NOMO-1 (cell line): ENCODE data around the gene FAM78A.

ENCODE experiments used
- DNase-seq, 2 experiments: peaks; one replicate each; lab custom pipeline; 2025; ENCODE audit not compliant: unreplicated experiment in 2 of 2; lab: John Stamatoyannopoulos, UW

FAM78A gene

DNA sequence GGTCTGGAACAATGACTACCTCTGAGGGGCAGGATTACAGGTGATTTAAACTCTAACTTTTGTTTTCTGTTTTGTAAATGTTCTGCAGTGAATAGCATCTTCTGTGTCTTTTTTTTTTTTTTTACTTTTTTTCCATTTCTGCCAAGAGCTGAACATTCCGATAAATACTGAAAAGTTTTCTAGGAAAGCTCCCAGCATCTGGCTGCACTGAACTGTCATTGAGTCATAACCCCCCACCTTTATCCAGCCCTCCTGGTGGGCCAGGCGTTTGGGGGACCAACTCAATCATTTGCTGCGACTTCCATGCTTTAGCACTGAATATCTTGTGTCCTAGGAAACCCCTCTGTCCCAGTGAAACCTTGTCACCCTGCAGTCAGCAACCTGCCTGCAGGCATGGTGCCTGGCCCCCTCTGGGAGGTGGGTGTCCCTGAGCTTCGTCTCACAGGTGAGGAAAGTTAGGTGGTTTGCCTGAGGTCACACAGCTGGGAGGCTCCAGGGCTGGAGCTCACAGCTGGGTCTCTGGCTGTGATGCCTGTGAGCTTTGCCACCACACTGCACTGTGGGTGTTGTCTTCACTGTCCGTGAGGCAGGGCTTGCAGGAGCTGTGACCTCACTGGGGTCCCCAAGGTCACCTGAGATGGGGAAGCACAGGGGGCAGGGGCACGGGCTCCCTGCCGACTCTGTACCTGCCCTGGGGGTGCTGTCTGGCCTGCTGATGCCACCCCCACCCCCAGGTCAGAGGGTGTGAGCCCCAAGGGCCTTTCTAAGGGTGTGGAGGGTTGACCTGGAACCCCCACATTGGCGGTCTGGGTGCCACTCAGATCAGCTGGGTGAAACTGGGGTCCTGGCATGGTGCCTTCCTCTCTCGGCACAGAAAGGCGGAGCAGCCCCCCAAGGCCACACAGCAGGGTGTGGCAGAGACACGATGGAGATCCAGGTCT is 27.3 kb upstream of the FAM78A start:
- no peak for DNase-seq

DNA sequence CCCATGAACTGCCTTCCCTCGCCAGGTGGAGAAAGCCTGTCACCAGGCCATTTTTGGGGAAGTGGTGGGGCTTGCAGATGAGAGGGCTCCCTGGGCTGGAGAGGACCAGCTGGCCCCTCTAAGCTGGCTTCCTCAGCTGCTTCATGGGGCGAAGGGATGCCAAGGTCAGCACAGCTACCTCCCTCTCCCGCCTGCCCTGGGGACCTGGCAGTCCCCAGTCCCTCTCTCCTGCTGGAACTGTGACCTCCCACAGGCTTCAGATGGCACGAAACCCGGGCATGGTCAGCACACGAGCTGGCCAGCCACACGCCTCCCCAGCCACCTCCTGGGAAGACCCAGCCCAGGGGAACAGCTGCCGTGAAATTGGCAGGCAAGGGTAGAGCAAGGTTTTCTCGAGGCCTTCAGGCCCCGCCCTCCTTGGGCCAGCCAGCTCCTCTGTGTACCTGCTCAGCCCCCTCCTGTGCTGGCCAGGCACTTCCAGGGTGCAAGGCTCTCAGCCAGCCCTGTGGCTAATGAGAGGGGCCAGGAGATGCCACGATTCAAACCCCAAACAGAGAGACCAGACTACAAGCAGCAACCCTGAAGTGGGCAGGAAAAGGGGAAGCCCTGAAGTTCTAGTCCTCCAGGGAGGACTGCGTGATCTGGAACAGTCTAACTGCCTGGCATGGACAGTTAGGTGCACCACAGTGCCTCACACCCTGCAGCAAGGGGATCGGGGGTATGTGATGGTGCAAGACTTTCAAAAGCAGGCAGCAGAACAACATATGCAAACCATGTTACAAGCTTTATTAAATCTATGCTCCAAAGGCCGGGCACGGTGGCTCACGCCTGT is 26.1 kb upstream of the FAM78A start:
- no peak for DNase-seq

DNA sequence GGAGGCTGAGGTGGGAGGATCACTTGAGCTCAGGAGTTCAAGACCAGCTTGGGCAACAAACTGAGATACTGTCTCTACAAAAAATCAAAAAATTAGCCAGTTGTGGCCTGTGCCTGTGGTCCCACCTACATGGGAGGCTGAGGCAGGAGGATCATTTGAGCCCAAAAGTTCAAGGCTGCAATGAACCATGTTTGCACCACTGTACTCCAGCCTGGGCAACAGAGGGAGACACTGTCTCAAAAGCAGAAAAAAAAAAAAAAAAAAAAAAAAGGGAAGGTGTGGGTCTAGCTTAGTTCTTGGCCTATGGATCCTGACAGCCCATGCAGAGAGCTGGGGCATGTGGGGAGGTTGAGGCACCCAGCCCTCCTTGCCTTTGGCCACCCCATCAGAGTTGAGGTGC is 24.1 kb upstream of the FAM78A start:
- no peak for DNase-seq

DNA sequence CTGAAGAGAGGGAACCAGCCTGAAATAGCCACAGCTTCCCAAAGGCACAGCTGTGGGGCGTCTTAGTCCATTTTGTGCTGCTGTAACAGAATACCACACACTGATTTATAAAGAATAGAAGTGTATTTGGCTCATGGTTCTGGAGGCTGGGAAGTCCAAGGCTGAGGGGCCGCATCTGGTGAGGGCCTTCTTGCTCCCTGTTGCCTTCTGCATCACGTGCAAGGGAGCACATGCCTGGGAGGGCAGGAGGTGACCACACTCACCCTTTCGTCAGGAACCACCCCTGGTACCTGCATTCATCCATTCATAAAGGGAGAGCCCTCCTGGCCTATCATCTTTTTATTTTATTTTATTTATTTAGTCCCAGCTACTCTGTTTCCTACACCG is 23.6 kb upstream of the FAM78A start:
- no peak for DNase-seq

DNA sequence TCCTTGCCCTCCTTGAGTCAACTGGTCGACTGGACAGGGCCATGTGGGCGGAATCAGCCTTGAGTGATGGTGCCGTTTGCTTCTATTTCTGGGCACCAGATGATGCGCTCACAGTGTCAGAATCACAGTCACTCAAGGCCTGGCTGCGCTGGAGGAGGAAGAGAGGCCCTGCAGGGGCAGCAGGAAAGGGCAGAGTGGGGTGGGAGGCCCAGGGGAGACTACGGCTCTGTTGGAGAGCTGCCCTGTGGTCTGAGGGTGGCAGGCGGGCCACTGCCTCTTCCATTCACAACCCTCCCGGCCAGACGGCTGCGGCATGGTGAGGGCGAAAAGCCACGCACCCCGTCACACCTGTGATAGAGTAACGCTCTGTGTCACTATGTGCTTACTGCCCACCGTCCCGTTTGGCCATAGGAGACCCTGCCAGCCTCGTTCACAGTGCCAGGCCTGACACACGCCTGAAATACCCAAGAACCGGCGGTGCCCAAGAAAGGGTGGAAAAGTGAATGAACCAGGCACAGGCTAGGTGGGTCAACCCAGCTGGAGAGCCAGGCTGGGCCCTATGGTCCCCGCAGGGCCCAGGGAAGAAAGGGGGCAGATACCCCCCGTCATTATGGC is 23.1 kb upstream of the FAM78A start:
- no peak for DNase-seq

DNA sequence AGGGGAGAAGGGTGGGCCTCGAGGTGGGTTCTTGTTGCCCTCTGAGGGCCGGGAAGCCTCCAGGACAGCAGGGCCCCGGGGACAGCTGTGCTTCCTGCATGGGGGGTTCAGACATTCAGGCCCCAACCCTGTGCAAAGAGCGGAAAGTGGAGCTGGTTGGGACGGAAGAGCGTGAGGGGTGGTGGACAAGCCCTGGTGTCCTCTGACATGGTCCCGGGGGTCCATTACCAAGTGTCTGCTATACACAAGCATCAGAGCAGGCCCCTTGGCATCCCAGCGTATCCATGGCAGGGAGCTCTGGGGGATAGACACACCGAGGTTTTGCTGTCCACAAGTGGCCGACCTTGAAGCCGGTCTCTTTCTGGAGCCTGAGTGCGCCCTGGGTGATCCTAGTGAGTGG is 22.5 kb upstream of the FAM78A start:
- no peak for DNase-seq

DNA sequence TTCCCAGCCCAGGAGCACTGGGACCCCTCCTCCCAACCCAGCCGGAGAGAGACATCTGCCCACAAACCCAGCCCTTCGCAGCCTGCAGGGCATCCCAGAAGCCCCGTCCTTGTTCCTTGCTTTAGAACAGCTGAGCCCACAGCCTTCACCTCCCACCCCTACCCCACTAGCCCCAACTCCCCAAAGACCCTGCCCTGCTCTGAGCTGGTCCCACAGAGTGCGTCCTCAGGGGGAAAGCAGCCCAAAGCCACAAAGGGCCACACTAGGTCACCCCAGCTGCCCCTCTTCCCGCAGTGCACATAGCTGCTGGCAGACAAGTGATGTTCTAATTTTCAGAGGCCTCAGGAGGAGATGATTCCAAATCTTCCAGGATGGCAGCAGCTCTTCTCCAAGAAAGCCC is 22.0 kb upstream of the FAM78A start:
- DNase-seq: no peak

DNA sequence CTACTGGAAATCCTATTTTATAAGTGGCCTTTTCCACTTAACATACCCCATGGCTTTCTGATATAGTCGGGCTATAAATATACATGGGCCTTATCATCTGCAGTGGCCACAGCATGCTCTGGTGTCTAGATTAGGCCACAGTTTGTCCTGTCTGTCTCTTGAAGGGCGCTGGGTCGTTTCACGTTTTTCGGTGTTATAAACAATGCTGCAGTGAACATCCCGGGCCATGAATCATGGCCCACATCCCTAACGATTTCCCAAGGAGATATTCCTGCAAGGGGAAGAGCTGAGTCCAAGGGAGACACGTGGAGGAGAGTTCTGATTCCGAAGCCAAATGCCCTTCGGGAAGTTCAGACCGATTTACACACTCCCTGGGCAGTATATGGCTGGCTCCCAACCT is 21.6 kb upstream of the FAM78A start:
- no peak for DNase-seq

DNA sequence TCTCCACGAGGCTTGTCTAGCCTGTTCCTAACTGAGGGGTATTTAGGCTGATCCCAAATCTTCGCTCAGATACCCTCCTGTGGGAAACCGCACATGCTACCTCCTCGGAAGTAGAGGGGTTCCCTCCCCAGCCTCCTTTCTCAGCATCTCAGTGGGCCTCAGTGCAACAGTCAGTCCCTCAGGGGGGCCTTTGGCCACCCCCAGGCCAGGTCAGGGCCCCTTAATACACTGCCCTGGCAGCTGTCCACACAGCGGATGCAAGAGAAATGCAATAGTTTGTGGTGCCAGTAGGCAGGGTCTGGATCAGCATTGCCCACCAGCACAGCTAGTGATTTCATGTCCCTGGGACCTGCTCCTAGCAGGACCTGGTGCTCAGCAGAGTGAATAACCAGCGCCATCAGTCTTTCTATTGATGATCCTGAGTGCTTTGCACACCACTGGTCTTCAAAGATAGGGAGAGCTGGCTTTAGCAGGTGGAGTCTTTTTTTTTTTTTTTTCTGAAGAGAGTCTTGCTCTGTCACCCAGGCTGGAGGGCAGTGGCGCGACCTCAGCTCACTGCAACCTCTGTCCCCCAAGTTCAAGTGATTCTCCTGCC is 20.7 kb upstream of the FAM78A start:
- no peak for DNase-seq

DNA sequence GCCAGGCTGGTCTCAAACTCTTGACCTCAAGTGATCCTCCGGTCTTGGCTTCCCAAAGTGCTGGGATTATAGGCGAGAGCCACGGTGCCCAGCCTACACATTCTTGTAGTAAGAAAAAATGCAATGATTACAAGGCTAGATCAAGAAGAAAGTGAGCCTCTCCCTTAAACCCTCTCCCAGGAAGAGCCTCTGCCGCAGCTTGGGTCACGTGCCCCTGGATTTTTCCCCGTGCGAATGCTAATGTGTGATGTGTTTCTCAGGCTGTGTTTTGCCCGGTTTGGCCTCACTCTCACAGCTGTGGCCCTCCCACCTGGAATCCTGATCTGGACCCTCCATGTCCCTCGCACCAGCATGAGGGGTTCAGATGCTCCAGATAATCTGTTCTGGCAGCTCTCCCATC is 20.1 kb upstream of the FAM78A start:
- DNase-seq: no peak

DNA sequence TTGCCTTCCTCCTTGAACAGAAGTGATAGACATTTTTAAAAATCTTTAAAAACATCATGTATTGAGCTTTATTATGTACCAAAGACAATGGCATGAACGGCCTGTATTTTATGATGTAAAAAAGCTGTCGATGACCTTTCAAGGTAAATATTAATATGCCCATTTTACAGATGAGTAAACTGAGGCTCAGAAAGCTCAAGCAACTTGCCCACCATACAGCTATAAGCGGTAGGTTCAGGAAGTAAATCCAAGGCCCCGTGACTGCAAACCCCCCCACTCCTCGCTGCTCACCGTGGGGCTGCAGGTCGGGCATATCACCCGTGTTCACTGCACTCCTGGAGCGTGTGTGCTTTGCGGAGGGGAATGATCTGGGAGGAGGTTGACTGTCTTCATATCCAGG is 16.6 kb upstream of the FAM78A start:
- DNase-seq: no peak

DNA sequence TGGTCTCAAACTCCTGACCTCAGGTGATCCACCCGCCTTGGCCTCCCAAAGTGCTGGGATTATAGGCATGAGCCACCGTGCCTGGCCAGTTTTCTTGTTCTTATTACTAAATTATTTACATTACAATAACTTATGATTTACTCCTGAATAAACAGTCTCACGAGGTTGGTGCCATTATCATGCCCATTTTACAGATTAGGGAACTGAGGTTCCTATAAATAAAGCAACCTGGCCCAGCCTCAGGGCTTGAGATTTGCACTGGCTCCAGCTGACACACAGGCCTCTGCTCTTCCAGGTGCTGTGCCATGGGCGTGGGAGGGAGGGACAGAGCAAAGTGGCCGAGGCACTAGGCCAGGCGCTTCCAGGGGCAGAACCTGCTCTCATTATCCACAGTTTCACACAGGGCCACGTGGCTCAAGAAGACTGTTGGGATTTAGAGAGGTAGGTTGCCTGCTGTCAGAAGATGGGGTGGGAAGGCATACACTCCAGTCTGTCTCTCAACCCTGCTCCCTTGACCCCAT is 15.5 kb upstream of the FAM78A start:
- DNase-seq: no peak

DNA sequence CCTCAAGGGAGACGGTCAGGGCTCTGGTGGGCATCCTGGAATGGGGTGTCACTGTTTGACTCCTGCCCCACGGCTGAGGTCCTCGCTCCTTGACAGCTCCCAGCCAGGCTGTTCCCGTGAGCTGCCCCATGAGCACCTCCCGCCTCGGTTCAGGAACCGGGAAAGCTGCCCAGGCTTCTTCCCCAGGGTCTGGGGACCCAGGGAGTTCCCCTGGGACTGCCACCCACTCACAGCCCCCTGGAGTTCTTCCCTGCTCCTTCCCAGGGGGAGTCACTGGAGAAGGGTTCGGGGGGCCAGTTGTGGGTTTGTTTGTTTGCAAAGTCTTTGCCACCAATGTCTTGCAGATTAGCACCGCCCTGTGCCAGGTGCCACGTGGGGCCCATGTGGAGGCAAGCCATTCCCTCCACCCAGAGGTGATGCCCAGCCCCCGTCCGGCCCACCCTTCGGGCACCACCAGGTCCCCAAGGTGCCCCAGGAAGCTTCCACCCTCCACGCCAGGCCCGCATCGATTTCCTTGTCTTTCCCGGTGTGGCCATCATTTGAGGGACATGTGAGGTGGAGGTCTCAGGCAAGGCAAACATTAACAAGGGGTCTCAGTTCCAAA is 14.6 kb upstream of the FAM78A start:
- DNase-seq: no peak

DNA sequence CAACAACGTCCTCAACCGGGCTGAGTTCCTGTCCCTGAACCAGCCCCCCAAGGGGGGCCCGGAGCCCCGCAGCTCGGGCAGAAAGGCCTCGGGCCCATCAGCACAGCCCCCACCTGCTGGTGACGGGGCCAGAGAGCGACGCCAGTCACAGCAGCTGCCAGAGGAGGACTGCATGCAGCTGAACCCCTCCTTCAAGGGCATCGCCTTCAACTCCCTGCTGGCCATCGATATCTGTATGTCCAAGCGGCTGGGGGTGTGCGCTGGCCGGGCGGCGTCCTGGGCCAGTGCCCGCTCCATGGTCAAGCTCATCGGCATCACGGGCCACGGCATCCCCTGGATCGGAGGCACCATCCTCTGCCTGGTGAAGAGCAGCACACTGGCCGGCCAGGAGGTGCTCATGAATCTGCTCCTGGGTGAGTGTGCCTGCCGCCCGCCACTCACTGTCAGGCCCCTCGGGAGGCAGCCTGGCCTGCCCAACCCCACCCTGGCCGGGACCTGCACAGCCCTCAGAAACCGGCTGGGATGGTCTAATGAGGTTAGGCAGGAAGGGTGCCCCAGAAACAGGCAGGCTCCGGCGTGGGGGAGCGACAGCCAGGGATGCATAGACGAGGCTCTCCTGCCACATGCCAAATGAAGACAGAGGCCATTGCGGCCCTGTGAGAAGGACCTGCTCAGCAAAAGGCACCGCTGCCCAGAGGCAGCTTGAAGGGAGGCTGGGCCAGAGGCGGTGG is 13.9 kb upstream of the FAM78A start:
- DNase-seq: no peak

DNA sequence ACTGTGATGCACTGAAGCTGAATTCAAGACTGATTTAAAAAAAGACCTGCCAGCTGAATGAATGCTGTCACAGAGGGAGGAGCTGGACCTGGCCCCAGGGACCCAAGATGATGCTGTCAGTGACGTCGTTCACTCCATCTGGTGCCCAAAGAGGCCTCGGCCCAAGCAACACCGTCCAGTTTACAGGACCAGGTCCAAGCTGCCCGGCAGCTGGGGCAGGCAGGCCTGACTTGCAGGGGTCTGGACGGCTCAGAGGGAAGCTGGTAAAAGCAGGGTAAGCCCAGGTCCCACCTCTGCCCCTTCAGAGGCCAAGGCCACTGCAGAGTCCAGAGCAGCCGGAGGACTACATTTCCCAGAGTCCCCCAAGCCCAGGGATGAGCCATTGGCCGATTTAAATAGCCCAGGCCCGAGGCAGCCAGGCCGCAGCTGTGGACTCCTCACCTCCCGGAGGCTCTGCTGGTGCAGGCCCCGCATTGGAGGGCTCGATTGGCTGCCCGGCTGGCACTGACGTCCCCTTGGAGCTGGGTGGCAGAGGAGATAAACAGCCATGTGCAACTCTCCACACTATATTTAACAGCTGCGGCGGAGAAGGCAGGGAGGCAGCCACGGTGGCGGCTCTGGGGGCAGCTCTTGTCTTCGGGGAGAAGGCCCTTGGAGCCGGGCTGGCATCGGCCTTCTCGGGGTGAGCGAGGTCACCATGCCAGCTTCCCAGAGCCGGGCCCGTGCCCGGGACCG is 13.2 kb upstream of the FAM78A start, which contains the start of gene PLPP7:
Gene PLPP7 (plus strand): TSS at position 423 of the 735 bp plus-strand sequence. CDS start 275 bp downstream, at position 698.
- no peak for DNase-seq

DNA sequence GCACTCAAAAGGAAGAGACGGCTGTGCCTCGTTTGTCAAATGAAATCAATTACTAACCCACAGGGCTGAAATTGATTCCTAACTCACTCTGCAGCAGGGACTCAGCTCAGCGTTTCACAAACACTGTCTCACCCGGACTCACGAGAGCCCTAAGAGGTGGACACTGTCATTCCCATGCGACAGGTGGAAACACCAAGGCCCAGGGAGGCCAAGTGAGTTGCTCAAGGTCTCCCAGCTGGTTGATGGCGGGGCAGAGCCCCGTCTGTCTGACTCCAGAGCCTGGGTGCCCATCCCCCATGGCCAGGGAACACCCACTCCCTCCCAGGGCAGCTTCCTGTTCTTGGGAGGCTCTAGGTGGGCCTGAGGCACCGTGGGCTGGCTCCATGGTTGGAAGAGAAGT is 11.9 kb upstream of the FAM78A start:
- no peak for DNase-seq

DNA sequence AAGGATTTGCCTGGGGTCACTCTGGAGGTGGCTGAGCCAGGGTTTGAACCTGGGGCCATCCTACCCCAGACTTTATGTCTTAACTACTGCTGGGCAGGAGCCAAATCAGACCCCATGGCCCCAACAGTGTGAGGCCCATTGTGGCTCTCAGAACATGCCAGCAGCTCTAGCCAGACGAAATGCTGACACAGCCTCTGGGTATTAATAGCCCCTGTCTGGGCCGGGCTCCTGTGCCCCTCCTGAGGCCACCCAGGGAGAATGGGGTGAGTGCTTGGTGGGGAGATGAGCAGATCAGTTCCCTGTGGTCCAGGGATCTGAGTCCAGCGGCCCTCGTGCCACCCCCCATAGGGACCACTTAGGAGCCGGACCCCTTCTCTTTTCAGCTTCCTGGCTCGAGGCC is 11.0 kb upstream of the FAM78A start:
- no peak for DNase-seq

DNA sequence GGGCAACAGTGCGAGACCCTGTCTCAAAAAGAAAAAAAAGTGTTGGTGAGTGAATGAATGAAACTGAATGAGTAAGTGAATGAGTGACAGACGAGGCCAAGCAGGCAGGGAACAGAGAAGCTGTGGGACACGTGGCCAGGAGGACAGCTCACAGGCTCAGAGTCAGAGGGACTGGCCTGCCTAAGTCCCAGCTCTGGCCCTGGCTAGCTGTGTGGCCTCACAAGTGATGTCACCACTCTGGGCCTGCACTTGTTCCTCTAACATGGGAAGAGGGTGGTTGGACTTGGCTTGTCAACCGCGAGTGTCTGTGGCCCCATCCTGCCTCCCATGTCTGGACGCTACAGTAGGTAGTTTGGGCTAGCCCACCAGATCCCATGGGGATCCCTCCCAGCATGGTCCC is 8.5 kb upstream of the FAM78A start:
- DNase-seq: no peak
